AG09309 (cell line): ENCODE results near the gene NFATC1.

Source experiments
- DNase-seq: peaks from one replicate; pipeline ENCODE4 v3.0.0-alpha.2; 2010; ENCODE audit warnings: low read depth
- H3K4me3 ChIP-seq: 2 replicates; pipeline ENCODE4 v1.5.1; 2011; ENCODE audit warnings: mild to moderate bottlenecking, low read depth, low read length, moderate library complexity; ENCODE audit not compliant: control insufficient read depth
- TF ChIP-seq, protein P1 (sequence below): IDR thresholded peaks from 2 replicates; pipeline ENCODE4 v1.5.1; 2011; ENCODE audit warnings: mild to moderate bottlenecking, low read depth, low read length, inconsistent platforms; ENCODE audit not compliant: insufficient read depth, control insufficient read depth; ENCODE audit errors: missing control alignments

NFATC1 gene

GRCh38 chr18:79434607-79435401, 39.1 kb downstream of the NFATC1 start:
- TF ChIP-seq, protein P1, sequence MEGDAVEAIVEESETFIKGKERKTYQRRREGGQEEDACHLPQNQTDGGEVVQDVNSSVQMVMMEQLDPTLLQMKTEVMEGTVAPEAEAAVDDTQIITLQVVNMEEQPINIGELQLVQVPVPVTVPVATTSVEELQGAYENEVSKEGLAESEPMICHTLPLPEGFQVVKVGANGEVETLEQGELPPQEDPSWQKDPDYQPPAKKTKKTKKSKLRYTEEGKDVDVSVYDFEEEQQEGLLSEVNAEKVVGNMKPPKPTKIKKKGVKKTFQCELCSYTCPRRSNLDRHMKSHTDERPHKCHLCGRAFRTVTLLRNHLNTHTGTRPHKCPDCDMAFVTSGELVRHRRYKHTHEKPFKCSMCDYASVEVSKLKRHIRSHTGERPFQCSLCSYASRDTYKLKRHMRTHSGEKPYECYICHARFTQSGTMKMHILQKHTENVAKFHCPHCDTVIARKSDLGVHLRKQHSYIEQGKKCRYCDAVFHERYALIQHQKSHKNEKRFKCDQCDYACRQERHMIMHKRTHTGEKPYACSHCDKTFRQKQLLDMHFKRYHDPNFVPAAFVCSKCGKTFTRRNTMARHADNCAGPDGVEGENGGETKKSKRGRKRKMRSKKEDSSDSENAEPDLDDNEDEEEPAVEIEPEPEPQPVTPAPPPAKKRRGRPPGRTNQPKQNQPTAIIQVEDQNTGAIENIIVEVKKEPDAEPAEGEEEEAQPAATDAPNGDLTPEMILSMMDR, result no peak
- DNase-seq, result no peak
- H3K4me3 ChIP-seq, result no peak overlapping the region

GRCh38 chr18:79436556-79437275, 41.0 kb downstream of the NFATC1 start:
- TF ChIP-seq, protein P1, result no peak
- H3K4me3 ChIP-seq, result no peak overlapping the region
- no peak for DNase-seq

- TF ChIP-seq, protein P1, result no peak
- DNase-seq, result no peak
- H3K4me3 ChIP-seq, result no peak overlapping the region
Observed at GRCh38 chr18:79438089-79438897, 42.6 kb downstream of the NFATC1 start.

- no peak overlapping the region for H3K4me3 ChIP-seq
- TF ChIP-seq, protein P1, result no peak
- DNase-seq, result peak; percentile 74
Observed at GRCh38 chr18:79438898-79439627, 43.3 kb downstream of the NFATC1 start.

- no peak for DNase-seq
- no peak overlapping the region for H3K4me3 ChIP-seq
- TF ChIP-seq, protein P1, result no peak
Observed at GRCh38 chr18:79439628-79440023, 43.9 kb downstream of the NFATC1 start.
